Brain pericyte (primary cell): ENCODE measurements around the gene PLCB2.

Experiments used
- DNase-seq: peaks from one replicate; pipeline ENCODE4 v3.0.0-alpha.2; 2012; ENCODE audit warnings: low read depth, low spot score

Gene PLCB2

DNA sequence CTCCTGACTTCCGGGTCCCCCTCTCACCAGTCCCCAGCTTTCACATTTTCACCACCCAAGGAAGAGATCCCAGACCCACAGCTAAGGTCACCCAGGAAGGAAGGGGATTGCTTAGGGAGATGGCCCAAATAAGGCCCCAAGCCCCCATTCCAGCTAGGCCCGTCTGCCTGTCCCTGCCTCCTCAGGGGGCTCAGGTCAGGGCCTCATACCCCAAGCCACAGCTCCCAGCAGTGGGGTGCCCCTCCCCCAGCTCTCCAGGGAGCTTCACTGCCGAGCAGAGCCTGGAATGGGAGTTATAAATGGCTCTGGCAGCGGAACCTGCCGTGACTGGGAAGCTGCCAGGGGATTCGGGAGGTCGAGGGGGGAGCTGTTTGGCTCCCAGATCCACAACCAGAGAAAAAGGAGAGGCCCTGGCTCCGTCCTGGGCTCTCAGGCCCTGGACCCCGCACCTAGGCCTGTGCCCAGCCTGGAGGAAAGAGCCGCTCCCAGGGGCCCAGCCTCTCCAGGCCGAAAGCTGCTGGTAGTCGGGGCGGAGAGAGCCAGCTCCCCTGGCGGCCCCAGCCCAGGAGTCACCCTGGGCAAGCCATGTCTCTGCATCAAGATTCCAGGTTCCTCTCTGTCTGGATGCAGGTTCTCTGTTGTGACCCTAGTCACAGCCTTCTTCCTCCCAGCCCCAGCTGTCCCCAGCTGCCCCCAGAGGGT is 32.5 kb upstream of the PLCB2 start:
- DNase-seq = no peak

DNA sequence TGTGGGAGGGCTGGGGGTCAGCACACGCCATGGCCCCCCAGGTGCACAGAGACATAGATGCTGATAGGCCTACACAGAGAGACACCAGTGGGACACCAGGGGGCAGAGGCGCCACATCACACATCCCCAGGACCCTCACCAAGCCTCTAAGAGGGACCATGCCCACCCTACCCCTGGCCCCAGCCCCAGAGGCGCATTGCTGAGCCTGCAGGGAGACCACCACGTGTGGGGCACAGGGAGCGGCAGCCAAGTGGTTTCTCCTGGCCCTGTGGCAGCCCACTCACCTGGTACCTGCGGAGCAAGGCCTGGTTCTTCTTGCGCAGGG is 31.8 kb upstream of the PLCB2 start:
- DNase-seq = no peak

DNA sequence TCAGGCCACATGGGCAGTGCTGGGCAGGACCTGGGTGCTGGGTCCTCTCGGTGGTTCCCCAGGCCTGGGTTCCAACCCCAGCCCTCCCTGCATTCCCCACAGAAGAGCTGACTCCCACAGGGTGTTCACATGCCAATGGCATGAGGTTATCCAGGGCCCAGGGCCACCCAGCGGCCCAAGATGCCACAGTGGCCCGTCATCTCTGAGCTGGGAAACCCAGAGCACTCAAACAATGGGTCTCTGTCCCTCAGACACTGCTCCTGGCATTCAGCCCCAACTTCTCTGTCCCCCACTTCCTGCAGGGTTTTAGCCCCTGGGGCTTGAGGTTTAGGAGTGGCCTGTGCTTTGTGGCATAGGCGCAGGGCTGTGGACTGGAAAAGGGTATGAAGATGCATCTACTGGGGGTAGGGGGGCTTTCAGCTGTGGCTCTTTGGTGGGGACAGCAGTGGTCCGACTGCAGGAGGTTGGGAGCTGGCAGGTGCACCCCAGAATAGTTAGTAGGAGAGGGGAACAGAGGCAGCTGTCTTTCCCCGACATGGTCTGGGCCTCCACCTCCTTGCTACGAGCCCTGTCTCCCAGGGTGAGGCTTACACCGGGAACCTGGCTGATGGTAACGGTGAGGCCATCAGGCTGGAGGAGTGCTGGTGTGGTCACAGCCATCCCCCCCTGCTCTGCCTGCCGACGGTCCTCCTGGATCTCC is 31.3 kb upstream of the PLCB2 start:
- DNase-seq = no peak

DNA sequence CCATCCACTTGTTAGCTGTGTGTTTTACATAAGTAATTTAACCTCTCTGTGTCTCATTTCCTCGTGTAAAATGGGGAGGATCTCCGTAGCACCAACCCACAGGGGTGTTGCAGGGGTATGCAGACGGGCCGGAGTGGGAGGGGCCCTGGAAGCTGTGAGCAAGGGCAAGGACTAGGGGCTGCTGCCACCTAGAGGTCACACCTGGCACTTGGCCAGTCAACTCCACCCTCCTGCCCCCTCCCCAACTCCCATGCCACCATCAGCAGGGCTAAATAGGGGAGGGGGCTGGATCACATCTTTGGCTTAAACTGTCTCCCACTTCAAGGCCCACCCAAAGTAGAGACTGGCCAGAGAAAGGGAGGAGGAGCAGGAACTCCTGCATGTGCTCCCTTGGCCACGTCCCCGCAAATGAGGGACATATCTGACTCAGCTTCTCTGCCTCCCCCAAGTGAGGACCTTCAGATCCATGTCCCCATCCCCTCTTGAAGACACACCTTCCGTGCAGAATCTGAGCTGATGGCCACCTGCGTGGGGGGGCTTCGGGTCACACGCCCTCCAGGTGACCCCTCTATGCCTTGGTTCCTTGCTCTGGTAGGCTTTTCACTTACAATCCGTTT is 30.4 kb upstream of the PLCB2 start:
- DNase-seq = no peak

DNA sequence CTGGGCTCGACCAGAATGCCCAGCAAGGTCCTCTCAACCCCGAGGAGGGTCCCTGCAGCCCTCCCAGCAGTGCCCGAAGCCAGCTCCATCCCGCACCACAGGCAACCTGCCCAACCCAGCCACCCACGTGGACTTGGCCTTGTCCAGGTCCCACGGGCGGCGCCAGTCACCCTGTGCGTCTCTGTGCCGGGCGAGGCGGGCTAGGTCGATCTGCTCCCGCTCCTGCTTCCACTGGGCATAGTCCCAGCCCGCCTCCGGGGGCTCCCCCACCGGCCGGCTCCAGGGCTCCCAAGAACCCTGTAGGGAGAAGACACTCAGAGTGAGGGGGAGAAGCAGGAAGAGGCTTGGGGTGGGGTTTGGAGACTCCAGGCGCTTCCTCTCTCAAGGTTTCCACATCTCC is 29.9 kb upstream of the PLCB2 start:
- DNase-seq = no peak

DNA sequence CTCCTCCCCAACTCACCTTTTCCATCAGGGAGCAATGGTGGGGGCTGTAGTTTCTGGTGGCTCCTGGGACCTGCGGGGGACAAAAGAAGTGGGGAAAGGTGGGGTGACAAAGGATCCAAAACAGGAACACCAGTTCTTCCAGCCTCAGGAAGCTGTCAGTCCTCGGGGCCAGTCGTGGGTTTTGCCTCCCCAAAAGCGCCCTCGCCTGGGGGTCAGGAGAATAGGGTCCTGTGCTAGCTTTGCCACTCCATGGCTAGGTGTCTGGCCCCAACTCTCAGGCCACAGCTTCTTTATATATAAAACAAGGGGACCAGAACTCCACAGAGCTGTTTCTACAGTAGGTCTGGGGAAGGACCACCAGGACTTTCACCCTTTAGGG is 29.0 kb upstream of the PLCB2 start:
- DNase-seq = no peak

DNA sequence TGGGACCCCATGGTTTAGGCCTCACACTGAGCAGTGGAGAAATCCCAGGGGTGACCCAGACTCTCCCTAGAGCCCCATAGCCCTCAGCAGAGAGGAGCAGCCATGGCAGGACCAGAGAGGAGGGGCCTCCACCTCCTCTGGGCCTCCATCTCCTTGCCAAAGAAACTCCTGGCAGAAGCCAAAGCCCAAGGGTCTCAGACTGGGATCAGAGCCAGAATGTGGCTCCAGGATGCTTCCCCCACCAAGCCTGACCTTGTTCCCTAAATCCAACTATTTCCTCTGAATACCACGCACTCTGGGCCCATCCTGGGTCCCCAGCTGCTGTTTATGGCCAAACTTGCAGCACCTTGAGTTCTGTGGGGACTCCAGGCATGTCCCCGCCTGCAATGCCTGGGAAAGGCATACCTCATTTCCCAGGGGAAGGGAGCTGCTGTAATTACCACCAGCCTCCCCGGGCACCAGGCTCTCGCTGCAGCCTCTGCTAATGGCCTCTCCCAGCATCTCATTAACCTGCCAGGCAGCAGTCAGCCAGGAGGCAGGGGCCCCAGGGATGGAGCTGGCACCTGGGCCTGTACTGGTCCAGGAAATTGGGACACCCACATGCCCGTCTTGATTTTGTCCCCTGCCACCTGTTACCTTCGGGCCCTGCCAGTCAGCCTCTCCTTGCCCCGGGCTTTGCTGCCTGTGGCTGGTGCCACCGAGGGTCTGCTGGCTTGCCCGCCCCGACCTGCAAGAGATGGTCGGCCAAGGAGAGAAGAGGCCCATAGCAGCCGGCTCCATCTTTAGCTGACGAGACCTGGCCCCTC is 28.4 kb upstream of the PLCB2 start:
- no peak for DNase-seq

DNA sequence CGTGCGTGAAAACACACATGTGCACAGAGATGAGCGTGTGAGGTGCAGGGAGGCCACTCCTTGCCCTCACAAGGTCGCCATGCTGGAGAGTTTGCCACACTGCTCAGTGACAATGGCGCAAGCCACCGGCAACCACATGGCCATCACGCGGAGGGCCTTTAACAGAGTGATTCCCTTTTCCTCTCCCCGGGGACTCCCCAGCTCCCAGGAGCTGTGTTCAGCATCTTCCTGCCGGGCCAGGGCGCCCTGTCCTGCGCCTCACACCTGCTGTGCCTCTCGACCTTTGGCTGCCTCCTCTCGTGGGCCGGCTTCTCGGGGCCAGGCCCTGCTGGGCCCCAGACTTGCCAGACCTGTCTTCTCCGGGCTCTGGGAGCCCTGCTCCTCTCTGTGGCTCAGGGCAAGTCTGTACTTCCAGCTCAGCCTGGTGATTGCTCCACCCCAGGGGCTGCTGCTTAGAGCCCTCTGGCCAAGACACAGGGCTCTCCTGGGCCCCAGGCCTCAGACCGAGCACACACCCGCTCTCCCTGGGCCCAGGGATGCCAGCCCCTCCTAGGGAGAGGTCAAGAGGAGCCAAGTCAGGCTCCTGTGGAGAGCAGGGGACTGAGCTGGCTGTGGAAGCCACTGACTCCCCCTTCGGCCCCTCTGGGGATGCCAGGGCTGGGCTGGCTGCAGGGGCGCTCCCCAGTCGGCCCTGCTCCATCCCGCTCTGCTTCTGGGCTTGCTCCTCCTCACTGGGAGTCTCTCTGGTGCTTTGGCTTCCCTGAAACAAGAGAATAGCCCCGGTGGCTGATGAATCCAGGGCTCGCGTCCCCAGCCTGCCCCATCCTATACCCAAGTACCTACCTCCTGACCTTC is 27.4 kb upstream of the PLCB2 start:
- no peak for DNase-seq

DNA sequence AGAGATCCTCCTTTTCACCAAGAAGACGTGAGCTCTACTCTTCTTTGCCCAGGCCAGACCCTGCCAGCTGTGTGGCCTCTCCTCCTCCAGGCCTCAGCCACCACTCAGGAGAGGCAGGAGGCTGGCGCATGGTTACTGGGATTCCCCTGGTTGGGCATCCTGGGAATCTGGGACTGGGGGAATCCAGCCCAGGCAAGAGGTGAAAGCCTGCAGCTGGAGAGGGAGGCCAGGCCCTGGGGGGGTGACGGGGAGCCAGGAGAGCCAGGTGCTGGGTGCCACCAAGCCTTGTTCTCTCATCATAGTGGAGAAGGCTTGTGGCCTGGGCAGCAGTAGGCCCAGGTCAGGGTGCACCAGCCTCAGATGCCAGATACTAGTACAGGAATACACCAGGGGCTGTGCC is 26.8 kb upstream of the PLCB2 start:
- no peak for DNase-seq

DNA sequence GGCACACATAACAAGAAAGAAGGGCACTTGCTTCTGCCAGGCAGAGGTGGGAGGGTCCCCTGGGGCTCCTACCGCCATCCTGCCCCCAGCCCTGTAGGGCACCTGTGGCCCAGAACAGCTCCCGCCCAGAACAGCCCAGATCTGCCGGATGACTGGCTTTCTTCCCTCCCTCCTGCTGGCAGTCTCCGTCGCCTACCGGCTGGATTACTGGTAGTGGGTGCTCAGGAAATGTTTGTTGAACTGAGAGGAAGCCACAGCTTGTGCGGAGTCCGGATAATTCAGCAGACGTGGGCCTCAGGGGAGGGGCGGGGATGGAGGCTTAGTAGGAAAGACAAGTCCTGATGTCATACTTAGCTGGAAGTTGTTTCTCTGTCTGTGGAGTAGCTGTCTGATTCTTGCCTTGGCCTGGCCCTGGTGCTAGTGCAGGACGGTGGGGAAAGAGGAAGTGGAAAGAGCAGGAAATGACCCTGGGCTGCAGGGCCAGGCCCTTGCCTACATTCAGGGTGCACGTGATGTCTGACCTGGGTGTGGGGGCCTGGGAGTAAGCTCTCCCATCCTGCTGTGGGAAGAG is 26.3 kb upstream of the PLCB2 start:
- no peak for DNase-seq

DNA sequence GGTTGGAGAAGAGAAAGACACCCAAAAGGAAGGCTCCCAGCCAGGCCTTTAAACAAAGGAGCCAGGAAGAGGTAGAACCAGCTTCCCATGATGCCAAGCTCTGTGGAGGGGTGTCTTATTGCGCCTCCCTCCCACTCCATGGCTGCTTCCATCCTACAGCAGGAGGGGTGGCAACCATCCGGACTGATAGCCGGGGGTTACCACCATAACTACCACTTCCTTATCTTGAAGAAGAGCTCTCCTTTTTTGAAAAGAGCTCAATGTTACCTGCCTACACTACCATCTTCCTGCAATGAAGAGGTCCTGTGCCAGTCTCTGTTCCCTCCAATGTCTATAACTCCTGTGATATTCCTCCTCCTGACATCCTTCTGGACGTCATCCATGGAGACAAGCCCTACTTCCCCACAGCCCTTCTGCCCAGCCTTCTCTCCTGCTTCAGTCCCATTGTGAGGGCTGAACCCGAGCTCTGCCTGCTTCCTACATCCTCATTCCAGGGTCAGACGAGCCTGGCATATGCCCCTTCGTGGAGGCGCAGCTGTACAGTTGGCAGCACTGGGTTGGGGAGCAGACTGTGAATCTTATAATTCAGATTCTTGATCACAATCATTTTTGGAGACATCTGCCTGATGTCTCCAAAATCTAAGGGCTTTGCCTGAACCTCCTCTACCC is 24.5 kb upstream of the PLCB2 start:
- no peak for DNase-seq

DNA sequence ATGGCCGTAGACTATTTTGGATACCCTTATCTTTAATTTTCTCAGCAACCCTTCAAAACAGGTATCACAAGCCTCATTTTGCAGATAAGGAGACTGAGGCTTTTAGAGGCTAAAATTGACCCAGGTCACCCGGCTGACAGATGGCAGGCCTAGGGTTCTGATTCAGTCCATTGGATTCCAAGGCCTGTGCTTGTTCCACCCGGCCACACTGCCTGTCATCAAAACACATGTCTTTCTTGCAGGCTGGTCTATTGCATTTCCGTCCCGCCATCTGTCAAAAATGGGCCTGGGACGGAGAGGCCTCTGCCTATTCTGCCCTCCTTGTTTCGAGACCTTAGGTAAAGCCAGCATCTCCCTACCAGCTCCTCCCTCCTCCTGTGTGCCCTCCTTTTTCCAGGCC is 23.9 kb upstream of the PLCB2 start:
- no peak for DNase-seq

DNA sequence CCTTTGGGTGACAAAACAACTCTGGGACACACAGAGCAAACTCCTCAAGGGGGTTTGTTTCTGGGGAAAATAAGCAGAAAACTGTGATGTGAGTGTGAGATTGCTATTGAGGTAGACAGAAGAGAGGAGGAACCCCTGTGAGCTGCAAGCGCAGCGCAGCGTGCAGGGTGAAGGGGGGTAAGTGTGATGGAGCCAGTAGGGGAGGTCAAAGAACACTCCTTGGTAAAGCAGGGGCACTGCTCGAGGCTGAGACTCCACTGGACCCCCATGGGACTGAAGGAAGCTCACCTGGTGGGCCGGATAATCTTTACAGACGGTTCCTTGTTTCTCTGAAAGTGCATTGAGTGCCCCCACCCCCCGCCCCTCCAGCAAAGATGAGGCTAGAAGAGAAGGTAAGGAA is 23.3 kb upstream of the PLCB2 start:
- DNase-seq = no peak

DNA sequence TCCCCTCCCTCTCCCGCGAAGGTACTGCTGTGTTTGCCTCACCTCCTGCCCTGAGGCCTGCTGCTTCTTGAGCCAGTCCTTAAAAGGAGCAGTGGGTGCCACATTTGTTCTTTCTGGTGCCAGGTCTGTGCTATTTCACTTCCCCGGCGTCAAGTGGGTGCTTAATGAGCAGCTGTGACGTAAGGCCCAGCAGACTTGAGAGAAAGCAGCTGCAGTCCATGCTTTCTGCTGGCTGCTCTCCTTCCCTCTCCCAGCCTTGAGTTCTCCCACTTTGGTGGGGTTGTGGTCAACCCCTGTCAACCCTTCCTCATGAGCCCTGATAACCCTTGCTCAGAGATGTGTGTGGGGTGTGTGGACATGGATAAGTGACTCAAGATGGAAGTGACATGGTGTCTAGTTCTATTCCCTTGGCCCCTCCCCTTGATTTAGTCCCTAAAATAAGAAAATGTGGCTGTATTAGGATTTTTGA is 22.7 kb upstream of the PLCB2 start:
- no peak for DNase-seq

DNA sequence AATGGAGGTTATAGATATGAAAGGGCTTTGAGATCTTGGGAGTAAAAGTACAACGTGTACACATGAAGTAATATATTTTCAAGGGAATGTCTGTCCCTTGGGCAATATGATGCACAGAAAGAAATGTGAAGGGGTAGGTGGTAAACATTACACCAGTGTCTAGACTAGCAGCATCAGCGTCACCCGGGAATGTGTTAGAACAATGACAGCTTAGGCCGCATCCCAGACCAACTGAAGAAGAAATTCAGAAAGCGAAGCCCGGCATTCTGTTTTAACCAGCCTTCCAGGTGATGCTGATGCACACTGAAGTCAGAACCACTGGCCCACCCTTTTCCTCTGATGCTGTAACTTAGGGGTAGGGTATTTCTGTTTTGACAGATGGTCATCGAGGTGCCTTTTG is 22.1 kb upstream of the PLCB2 start:
- no peak for DNase-seq

DNA sequence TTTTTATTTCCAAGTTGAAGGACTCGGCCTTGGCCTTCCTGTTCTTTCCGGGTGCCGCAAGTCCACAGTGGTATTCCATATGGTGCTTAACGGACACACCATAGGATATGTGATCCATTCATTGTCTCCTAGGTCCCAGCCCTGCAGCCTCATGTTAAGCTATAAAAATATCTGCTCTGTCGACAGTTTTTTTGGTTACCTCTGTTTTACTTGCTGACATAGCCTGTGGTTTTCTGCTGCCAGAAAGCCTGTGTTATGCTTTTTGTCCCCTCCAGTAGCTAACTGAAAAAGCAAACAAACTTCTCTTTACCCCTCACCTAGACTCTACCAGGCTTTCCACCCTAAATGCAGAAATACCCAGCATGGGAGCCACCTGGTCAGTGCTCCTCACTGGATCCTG is 21.0 kb upstream of the PLCB2 start:
- DNase-seq = no peak

DNA sequence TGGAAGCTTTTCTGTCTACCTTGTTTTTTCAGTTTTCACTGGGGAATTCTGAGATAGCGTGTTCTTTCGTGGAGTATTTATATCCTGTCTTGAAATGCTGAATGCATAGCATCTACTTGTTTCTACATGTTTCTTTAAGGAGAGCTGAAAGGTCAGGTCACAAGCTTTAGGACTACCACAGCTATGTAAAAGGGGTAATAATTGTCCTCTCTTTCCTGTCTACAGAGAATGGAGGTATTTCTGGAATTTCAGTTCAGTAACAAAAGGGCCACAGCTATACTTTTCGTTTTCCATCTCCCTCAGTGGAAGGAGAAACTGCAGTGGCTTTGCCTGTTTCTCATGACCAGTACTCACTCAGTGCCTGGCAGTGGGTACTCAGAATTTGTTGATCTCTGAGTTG is 20.4 kb upstream of the PLCB2 start:
- DNase-seq = no peak

DNA sequence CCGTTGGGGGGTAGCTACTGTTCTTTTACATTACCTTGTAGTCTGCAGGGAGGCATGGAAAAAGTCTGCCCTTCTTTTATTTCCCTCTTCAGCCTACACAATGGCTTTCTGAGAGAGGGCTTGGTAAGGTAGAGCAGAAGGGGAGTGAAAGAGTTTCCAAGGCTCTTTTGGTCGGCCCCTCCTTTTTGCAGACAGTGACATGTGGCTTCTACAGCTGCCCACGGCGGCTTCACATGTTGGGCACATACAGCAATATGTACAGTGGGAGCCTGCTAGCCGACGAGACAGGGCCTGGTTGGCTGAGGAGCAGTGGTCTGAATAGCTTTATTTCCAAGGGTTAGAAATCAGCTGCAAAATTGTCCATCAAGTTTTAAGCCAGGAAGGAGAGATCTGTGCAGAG is 19.7 kb upstream of the PLCB2 start:
- DNase-seq = no peak

DNA sequence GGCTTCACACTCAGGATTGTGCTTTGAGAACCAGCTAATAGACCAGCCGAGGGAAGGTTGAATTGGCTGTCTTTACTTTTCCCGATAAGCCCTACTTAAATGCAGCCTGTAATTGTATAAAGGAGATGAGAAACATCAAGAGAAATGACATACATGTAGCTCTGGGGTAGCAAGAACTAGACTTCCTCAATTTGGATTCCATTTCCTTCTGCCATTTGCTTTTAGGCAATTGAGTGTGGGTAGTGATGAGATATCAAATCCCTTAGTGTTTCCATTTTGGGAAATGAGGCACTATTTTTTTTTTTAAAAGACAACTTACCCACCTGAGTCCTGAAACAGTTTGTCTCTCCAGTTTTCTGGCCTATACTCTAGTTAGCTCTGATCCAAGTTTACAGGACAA is 18.0 kb upstream of the PLCB2 start:
- DNase-seq = no peak

DNA sequence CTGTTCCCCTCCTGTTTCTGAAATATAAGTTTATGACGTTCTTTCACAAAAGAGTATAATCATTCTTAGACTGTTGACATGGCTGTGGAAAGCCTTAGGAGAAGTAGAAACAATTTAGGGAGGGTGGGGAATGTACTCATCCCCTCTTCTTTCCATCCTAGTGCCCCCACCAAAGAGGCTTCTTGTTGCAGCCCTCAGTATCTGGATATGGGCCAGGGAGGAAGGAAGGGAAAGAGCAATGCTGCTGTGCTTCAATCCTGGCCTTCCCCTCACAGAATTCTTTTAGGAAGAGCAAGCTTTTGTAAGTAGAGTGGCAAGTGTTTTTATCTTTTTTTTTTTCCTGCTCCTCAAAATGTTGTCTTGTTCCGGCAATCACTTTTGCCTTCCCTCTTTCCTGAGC is 17.5 kb upstream of the PLCB2 start:
- DNase-seq = no peak
